H1 (cell line): ENCODE measurements around the gene CNTNAP1. TPM values are rescaled to one million over a fixed set of nuclear protein-coding genes. Genes with fewer than 3 reads are reported as not detected.

Experiments
- BACH1 ChIP-seq: IDR thresholded peaks from 2 replicates; pipeline ENCODE4 v1.6.1; 2012; ENCODE audit warnings: low read length, improper control_type of control experiment
- BCL11A ChIP-seq, 2 experiments: IDR thresholded peaks; one replicate each; pipeline ENCODE4 v1.6.1; 2011; ENCODE audit warnings: low read depth in 2 of 2, low read length in 2 of 2, mild to moderate bottlenecking in 2 of 2
- BRCA1 ChIP-seq: IDR thresholded peaks from 2 replicates; pipeline ENCODE4 v1.6.1; 2012; ENCODE audit warnings: low read depth, low read length, improper control_type of control experiment
- CHD1 ChIP-seq: IDR thresholded peaks from 2 replicates; pipeline ENCODE4 v1.6.1; 2012; ENCODE audit warnings: low read depth, low read length, improper control_type of control experiment
- CREB1 ChIP-seq: IDR thresholded peaks from 2 replicates; pipeline ENCODE4 v1.6.1; 2012; ENCODE audit warnings: inconsistent platforms
- CTBP2 ChIP-seq: IDR thresholded peaks from 2 replicates; pipeline ENCODE4 v1.7.0; 2011; ENCODE audit warnings: borderline replicate concordance, mild to moderate bottlenecking, moderate library complexity, mixed read lengths, low read length; ENCODE audit not compliant: insufficient read depth, insufficient read length
- HDAC2 ChIP-seq, 2 experiments: fragments of 300-600 bp in 1 of 2; sonication (generic) in 1 of 2; IDR thresholded peaks; 2 replicates each; pipeline ENCODE4 v1.6.1; 2011 to 2012; ENCODE audit warnings: low read depth in 2 of 2, low read length in 2 of 2, mild to moderate bottlenecking in 2 of 2, moderate library complexity in 2 of 2, borderline replicate concordance in 1 of 2, inconsistent platforms in 1 of 2
- JUN ChIP-seq: IDR thresholded peaks from 2 replicates; pipeline ENCODE4 v1.6.1; 2011; ENCODE audit warnings: low read depth, mild to moderate bottlenecking, improper control_type of control experiment, low read length
- JUND ChIP-seq: IDR thresholded peaks from 2 replicates; pipeline ENCODE4 v1.6.1; 2011; ENCODE audit warnings: mild to moderate bottlenecking, improper control_type of control experiment, low read length
- KDM1A ChIP-seq: fragments of 200-600, 300-600 bp; sonication (generic); IDR thresholded peaks from 2 replicates; pipeline ENCODE4 v1.7.1; 2016; ENCODE audit warnings: mild to moderate bottlenecking, low read length, borderline replicate concordance
- KDM4A ChIP-seq: IDR thresholded peaks from one replicate; pipeline ENCODE4 v1.7.1; 2012; ENCODE audit warnings: low read depth, mild to moderate bottlenecking, moderate library complexity, low read length, inconsistent platforms; ENCODE audit not compliant: severe bottlenecking
- NANOG ChIP-seq: IDR thresholded peaks from 2 replicates; pipeline ENCODE4 v1.6.1; 2011; ENCODE audit warnings: low read length, low read depth, mild to moderate bottlenecking, inconsistent platforms; ENCODE audit not compliant: insufficient read depth, poor library complexity, severe bottlenecking
- RBBP5 ChIP-seq: IDR thresholded peaks from 2 replicates; pipeline ENCODE4 v1.7.1; 2012; ENCODE audit warnings: low read depth, mild to moderate bottlenecking, inconsistent platforms, low read length, moderate library complexity, borderline replicate concordance
- RFX5 ChIP-seq: IDR thresholded peaks from 2 replicates; pipeline ENCODE4 v1.6.1; 2011; ENCODE audit warnings: low read depth, low read length, improper control_type of control experiment, borderline replicate concordance
- RXRA ChIP-seq: IDR thresholded peaks from 2 replicates; pipeline ENCODE4 v1.6.1; 2011; ENCODE audit warnings: low read depth, mild to moderate bottlenecking, low read length, moderate library complexity; ENCODE audit not compliant: insufficient read depth
- SIN3A ChIP-seq, 2 experiments: IDR thresholded peaks in 1 of 2; conservative IDR thresholded peaks in 1 of 2; 2 replicates each; pipeline ENCODE4 v1.6.1; 2011 to 2012; ENCODE audit warnings: low read length in 2 of 2, improper control_type of control experiment in 1 of 2, low read depth in 1 of 2, mild to moderate bottlenecking in 1 of 2
- SIRT6 ChIP-seq: IDR thresholded peaks from one replicate; pipeline ENCODE4 v1.7.1; 2012; ENCODE audit warnings: low read length, inconsistent platforms
- SP1 ChIP-seq: IDR thresholded peaks from 2 replicates; pipeline ENCODE4 v1.6.1; 2011; ENCODE audit warnings: low read depth, low read length
- SP4 ChIP-seq: IDR thresholded peaks from 2 replicates; pipeline ENCODE4 v1.6.1; 2012; ENCODE audit warnings: low read length, inconsistent platforms
- YY1 ChIP-seq: IDR thresholded peaks from 2 replicates; pipeline ENCODE4 v1.6.1; 2011; ENCODE audit warnings: low read depth, mild to moderate bottlenecking, low read length
- polyA plus RNA-seq, 7 experiments: library from polyadenylated mRNA; depleted of rRNA in 3 of 7; stranded (reverse) in 5 of 7; unstranded in 2 of 7; fragments of >200 nt in 5 of 7; fragments of 200-250 nt in 2 of 7; gene quantifications; 1 replicate in 5 of 7; 2 replicates in 1 of 7; 4 replicates in 1 of 7; pipeline versions ENCODE4 v1.2.1 to v1.2.3, GENCODE V29; 2011 to 2013; ENCODE audit warnings: missing spikeins in 2 of 7, mixed read lengths in 2 of 7
- total RNA-seq: library from RNA; stranded (reverse); fragmentation: NEBNext Ultra II Directional; extraction: Animal tissue kit (Norgen Biotek cat#: 25700); gene quantifications from 2 replicates; pipeline ENCODE4 v1.2.1, GENCODE V29; 2021
- TF ChIP-seq, protein P1 (sequence below): IDR thresholded peaks from 2 replicates; pipeline ENCODE4 v1.6.1; 2012; ENCODE audit warnings: inconsistent platforms
- TF ChIP-seq, protein P2 (sequence below): IDR thresholded peaks from 2 replicates; pipeline ENCODE4 v1.6.1; 2011; ENCODE audit warnings: low read length, improper control_type of control experiment

The CNTNAP1 gene
- total and polyA plus RNA-seq, 2 of the 8 experiments (the other 6 are each of a cell fraction or from before 2014, with no cell fraction given), result 4.7 to 10.0 TPM

DNA sequence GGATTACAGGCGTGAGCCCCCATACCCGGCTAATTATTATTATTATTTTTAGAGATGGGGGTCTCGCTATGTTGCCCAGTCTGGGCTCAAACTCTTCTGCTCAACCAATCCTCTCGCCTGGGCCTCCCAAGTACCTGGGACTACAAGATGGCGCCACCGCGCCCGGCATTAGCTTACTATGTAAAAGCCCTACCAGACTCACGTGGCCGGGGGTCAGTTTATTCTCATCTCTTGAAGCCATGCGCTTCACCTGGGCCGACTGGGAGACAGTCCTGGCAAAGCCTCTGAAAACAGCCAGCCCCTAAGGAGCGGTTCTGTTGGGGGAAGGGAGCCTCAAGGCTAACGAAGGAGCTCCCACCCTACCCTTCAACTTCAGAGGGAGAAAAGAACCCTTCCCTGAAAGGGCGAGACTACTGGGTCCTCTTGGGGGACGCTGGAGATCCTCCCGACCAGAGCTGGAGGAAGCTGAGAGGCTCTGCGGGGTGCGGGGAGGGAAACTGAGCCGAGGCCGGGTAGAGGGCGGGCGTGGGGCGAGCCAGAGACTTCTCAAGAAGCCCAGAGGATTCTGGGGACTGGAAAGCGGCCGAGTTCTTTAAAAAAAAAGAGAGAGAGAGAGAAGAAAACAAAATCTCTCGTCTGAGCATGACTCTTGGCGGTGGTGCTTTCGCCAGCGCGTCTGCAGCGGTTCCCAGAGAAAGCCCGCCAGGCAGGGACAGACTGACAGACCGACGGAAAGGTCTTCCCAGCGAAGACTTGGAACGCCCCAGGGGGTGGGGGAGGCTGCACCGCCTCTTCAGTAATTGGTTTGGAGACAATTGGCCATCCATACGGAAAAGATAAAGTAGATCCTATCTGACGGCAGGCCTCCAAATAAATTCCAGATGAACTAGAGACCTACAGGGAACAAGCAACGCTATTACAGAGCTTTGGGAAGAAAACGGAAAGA lies 28.9 kb upstream of the CNTNAP1 start (continued):
- TF ChIP-seq SIN3A (conservative IDR thresholded peaks at IDR 0.05 in 1 of 2, IDR thresholded peaks at IDR 0.05 in 1 of 2; ENCODE audit: low read depth in 1 of 2, low read length in 2 of 2) (0 out of 4 replicates have a peak, but pooled peaks of 1 of the 2 experiments have one; percentile 27), CHD1 (no peak), YY1 (peak; percentile 60), SP4 (no peak), CTBP2 (no peak), KDM4A (peak; percentile 23), KDM1A (peak; percentile 76), JUND (no peak), CREB1 (0 out of 2 replicates have a peak, but pooled peaks have one; percentile 17), RXRA (no peak), BCL11A (IDR thresholded peaks at IDR 0.05; ENCODE audit: low read depth in 2 of 2, low read length in 2 of 2) (no peak), SP1 (no peak), NANOG (no peak), SIRT6 (no peak), RFX5 (no peak), BACH1 (no peak), BRCA1 (no peak), RBBP5 (no peak), JUN (no peak), HDAC2 (IDR thresholded peaks at IDR 0.05; ENCODE audit: borderline replicate concordance in 1 of 2, low read depth in 2 of 2, low read length in 2 of 2) (peak in 1 of 2 experiments; percentile 33; a peak in 1 of 4 replicates)
- TF ChIP-seq, protein P1, sequence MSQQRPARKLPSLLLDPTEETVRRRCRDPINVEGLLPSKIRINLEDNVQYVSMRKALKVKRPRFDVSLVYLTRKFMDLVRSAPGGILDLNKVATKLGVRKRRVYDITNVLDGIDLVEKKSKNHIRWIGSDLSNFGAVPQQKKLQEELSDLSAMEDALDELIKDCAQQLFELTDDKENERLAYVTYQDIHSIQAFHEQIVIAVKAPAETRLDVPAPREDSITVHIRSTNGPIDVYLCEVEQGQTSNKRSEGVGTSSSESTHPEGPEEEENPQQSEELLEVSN, result no peak
- TF ChIP-seq, protein P2, sequence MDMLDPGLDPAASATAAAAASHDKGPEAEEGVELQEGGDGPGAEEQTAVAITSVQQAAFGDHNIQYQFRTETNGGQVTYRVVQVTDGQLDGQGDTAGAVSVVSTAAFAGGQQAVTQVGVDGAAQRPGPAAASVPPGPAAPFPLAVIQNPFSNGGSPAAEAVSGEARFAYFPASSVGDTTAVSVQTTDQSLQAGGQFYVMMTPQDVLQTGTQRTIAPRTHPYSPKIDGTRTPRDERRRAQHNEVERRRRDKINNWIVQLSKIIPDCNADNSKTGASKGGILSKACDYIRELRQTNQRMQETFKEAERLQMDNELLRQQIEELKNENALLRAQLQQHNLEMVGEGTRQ, result no peak
